Activated CD4-positive, alpha-beta T cell treated with anti-CD3 and anti-CD28 coated beads for 24 hours (primary cell): ENCODE results near the gene JCHAIN.
A peak's percentile ranks its signal among the peaks of the same experiment; 100 is the strongest.
"Not testable (repeated sequence)": the region's sequence is repeated elsewhere in the genome, so short reads cannot be mapped to it uniquely, and the experiment has no call there.

Source experiments
- DNase-seq, 2 donors: peaks; one replicate each; pipeline ENCODE4 v3.0.0-alpha.2; 2020; ENCODE audit warnings: low read depth in 2 of 2

The JCHAIN gene

DNA sequence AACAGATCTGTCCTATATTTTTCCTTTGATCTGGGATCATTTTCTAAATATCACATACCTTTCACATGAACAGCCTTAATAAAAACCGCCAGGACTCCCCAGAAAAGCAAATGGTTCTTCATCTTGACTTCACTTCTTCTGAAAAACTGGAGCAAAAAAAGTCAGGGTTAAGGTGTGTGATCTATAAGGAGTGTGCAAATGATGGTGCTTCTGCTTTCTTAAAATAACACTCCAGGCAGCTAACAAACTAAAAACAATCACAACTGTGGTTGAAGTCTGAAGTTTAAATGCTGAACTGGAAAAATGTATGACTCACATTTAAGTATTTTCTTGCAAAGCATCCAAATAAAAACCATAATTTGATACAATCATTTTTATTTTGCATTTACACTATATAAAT, at the start of gene JCHAIN:
Gene JCHAIN (minus strand): TSS at position 140 of the 400 bp plus-strand sequence. CDS start 18 bp downstream, at position 122.
- DNase-seq, result no peak

- no peak for DNase-seq
Observed at GRCh38 chr4:70715097-70715496, 48.8 kb upstream of the JCHAIN start.

DNA sequence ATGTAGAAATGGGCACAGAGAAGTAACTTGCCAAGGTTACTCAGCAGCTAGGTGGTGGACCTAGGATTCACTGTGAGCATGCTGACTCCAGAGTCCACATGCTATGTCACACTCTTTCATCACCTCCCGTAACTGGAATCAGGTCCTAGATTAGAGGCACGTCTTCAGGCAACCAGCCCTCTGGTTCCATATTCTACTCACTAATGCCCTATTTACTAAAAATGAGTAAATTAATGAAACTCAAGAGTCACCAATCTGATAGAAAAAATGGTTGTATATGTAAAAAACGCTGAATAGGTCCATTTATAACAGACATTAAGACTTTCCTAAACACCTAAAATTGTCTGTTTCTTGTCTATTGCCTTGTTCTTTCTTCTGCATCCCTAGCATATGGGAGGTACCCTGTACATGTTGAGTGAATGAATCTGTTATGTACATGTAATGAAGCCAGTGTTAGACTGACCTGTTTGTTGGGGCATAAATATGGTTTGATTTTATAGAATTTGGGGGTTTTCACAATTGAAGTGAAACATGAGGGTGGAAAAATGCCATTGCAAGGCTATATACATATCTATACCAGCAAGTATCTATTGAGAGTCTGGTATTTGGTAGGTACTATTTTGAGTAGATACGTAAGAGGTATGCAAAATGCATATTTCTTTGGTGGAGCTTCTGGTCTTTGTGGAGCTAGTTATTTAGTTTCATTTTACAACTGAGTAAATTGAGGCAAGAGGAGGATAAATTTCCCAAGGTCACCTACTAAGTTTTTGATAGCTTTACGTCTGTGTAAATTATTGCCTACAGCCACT, 48.0 kb upstream of the JCHAIN start:
- no peak for DNase-seq

GRCh38 chr4:70713453-70714078, 47.3 kb upstream of the JCHAIN start:
- no peak for DNase-seq

- no peak for DNase-seq
Observed at GRCh38 chr4:70712604-70713452, 46.5 kb upstream of the JCHAIN start.

DNA sequence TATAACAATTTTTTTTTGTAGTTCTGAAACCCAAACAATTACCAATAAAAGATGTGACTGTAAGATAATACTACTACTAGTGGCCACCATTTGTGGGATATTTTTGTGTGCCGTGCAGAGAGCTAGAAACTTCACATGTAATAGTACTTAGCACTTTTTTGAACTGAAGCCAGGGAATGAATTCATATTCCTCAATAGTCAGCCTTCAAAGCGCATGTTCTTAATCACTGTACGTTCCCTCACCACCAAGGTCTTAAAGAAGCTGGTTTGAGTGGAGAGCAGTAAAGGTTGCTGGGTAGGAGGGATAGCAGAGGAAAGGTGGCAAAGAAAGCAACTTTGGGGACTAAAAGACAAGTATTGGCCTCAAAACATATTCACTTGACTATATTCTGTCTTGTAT, 45.8 kb upstream of the JCHAIN start:
- DNase-seq, result no peak

- DNase-seq, result no peak
Observed at GRCh38 chr4:70711599-70711998, 45.3 kb upstream of the JCHAIN start.

- no peak for DNase-seq
Observed at GRCh38 chr4:70709611-70710205, 43.4 kb upstream of the JCHAIN start.

GRCh38 chr4:70706516-70706915, 40.2 kb upstream of the JCHAIN start:
- no peak for DNase-seq

GRCh38 chr4:70706044-70706461, 39.7 kb upstream of the JCHAIN start:
- DNase-seq, result no peak

DNA sequence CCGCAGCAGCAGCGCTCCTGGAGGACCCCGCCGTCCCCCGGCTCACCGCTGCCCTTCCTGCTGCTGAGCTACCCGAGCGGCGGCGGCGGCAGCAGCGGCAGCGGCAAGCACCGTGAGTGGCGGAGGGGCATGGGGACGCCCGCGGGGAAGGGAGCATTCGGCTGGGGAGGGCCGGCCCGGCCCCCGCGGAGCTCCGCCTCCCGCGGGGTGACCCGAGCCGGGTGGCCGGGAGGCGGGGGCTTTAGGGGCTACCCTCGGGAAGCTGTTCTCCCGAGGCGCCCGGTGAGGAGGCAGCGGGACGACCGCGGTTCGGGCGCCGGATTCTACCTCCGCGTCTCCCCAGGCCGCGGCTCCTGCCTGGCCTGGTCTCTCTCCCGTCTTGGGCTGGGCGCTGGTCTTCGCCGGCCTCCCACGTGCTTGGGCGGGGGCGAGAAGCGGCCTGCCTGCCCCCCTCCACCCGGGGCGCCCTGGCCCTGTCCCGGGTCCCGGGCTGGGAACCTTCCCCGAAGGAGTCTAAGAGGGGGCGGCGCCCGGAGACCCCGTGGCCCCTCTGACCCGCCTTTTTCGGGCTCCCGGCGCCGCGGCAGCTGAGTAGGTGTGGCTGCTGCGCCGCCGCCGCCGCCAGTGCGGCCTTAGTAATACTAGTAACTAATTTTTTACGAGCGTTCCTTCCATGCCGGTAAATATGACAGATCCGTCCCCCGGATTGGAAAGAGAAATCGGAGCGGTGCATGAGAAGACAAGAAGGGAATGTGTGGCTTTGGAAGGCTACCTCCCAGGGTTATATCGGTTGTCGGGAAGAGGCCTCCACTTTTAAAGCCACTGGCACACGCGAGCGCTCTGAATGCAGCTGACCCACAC, 39.1 kb upstream of the JCHAIN start:
- DNase-seq, result peak; percentile 44 to 50

- DNase-seq, result no peak
Observed at GRCh38 chr4:70704931-70705182, 38.5 kb upstream of the JCHAIN start.

DNA sequence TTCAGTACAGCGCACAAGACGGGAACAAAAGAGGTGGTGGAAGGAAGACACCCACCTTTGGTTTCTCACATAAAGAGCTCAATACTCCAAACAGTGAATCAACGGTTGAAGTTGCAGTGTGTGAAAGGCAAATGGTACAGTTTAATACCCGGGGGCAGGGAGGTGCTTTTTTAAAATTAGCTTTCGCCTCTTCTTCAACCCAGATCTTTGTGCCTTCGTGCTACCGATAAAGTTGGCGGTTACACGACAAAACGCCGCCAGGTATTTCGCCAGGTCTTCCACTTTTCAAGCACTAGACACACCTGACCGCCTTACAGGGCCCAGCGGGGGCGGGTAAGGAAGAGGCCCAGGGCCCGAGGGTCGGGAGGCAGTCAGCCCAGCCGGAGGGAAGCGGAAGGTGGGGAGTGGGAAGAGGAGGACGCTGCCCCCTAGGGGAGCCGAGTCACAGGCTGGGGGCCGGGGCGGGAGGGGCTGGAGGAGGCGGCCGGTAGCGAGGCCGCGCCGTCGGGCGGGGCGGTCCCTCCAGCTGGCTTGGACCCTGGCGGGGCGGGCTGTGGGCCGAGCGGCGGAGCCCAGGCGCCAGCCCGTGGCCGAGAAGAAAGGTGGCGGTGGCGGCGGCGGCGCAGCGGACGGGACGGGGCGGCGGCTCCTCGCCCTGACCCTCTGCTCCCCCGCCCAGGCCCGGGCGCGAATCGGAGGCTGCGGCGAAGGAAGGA, 38.1 kb upstream of the JCHAIN start:
- DNase-seq, result peak in 1 of 2 donors; percentile 38

DNA sequence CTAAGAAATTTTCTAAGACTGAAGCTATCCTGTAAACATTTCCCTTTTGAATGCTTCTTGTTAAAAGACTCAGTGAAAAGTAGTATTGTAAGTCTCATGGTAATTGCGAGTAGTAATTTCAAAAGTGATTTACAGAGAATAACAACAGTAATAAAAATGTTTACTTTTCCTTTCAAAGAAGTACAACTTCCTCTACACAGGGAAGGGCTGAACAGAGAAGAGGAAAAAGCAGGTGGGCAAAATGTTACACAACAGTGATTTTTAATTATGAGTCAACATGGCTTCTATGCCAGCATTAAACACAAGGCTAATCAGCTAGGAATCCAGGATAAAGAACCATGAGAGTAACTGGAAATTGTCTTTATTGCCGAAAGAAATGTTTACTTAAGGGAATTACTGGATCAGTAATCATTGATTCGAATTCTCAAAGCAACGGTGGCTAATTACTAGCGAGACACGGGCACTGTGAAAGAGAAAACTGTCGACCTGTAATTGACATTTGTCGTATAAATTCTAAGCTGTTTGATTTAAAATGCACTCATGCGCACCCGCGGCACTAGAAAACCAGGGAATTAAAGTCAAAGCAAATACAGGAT, 37.4 kb upstream of the JCHAIN start:
- no peak for DNase-seq

DNA sequence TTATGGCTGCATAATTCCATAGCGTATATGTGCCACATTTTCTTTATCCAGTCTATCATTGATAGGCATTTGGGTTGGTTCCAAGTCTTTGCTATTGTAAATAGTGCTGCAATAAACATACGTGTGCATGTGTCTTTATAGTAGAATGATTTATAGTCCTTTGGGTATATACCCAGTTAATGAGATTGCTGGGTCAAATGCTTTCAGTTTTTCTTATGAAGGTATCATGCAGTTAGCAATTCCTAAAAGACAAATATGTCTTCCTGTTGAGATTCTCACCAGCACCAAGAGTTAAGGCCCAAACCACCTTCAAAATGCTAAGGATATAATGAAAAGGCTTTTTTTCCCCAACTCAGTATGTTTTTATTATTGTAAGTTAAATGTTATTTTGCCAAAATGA, 36.3 kb upstream of the JCHAIN start:
- not testable (repeated sequence) for DNase-seq

DNA sequence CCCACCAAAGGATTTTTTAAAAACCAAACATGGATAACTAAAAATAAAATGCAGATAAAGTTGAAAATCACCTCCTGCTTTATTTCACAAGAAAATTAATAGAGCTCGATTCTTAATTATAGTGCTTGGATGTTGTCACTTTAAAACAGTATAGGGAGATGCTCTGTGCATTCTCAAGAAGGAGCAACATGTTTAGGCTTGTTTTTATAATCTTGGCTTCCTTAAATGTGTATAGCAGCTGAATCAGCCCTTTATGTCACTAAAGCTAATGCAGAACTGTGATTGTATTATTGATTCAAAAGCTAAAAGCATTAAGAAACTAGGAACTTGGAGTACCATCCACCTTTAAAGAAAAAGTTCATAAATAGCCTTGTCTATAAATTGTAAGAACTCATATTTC, 35.0 kb upstream of the JCHAIN start:
- no peak for DNase-seq

GRCh38 chr4:70700712-70701111, 34.4 kb upstream of the JCHAIN start:
- no peak for DNase-seq

GRCh38 chr4:70698435-70698834, 32.1 kb upstream of the JCHAIN start:
- DNase-seq, result not testable (repeated sequence)

GRCh38 chr4:70694633-70695032, 28.3 kb upstream of the JCHAIN start:
- DNase-seq, result not testable (repeated sequence)

- no peak for DNase-seq
Observed at GRCh38 chr4:70691661-70692060, 25.4 kb upstream of the JCHAIN start.
